HepG2 (cell line): ENCODE measurements around the gene UBQLN4. TPM values are rescaled to one million over a fixed set of nuclear protein-coding genes. Genes with fewer than 3 reads are reported as not detected.
A peak's percentile ranks its signal among the peaks of the same experiment; 100 is the strongest.

Experiments
- ARID5B ChIP-seq: IDR thresholded peaks from 2 replicates; pipeline ENCODE4 v1.4.0; 2020; ENCODE audit warnings: mild to moderate bottlenecking, missing genetic modification reagents
- EED ChIP-seq: sonication (generic); formaldehyde crosslinking; IDR thresholded peaks from 2 replicates; pipeline ENCODE4 v1.5.0; 2020; ENCODE audit warnings: mild to moderate bottlenecking, missing genetic modification reagents
- FOXA1 ChIP-seq, 2 experiments: fragments of 450-650 bp in 1 of 2; sonication (generic) in 1 of 2; formaldehyde crosslinking in 1 of 2; IDR thresholded peaks; 2 replicates each; pipeline versions ENCODE4 v1.4.0 to v1.6.1; 2016 to 2020; ENCODE audit warnings: missing genetic modification reagents in 1 of 2
- GMEB1 ChIP-seq: sonication (generic); formaldehyde crosslinking; IDR thresholded peaks from 2 replicates; pipeline ENCODE4 v1.5.1; 2020; ENCODE audit warnings: missing genetic modification reagents, mild to moderate bottlenecking, borderline replicate concordance
- HIVEP1 ChIP-seq: sonication (generic); formaldehyde crosslinking; IDR thresholded peaks from 2 replicates; pipeline ENCODE4 v1.4.0; 2020; ENCODE audit warnings: mild to moderate bottlenecking, missing genetic modification reagents
- KDM4B ChIP-seq: sonication (generic); formaldehyde crosslinking; IDR thresholded peaks from 2 replicates; pipeline ENCODE4 v1.4.0; 2020; ENCODE audit warnings: missing genetic modification reagents
- LCORL ChIP-seq, 2 experiments: fragments of 450-650 bp in 1 of 2; sonication (generic) in 1 of 2; formaldehyde crosslinking in 1 of 2; IDR thresholded peaks; 2 replicates each; pipeline versions ENCODE4 v1.5.0 to v1.6.1; 2017 to 2020; ENCODE audit warnings: antibody characterized with exemption in 1 of 2, missing genetic modification reagents in 1 of 2
- NR1H2 ChIP-seq: sonication (generic); formaldehyde crosslinking; IDR thresholded peaks from 2 replicates; pipeline ENCODE4 v1.8.1; 2022; ENCODE audit warnings: low read depth, missing genetic modification reagents, borderline replicate concordance
- POLR2A ChIP-seq, 2 experiments: IDR thresholded peaks; 2 replicates each; pipeline ENCODE4 v1.6.1; 2011; ENCODE audit warnings: low read depth in 2 of 2, low read length in 2 of 2, mild to moderate bottlenecking in 1 of 2, moderate library complexity in 1 of 2; ENCODE audit not compliant: insufficient read depth in 1 of 2
- POLR2G ChIP-seq: fragments of 200-400 bp; formaldehyde crosslinking; IDR thresholded peaks from 2 replicates; pipeline ENCODE4 v1.6.1; 2018; ENCODE audit warnings: mild to moderate bottlenecking, low read depth, low read length, moderate library complexity
- SIX1 ChIP-seq: sonication (generic); formaldehyde crosslinking; IDR thresholded peaks from 2 replicates; pipeline ENCODE4 v1.4.0; 2020; ENCODE audit warnings: missing genetic modification reagents, borderline replicate concordance
- SIX4 ChIP-seq: sonication (generic); formaldehyde crosslinking; IDR thresholded peaks from 2 replicates; pipeline ENCODE4 v1.4.0; 2020; ENCODE audit warnings: missing genetic modification reagents
- SMAD9 ChIP-seq: sonication (generic); formaldehyde crosslinking; IDR thresholded peaks from 2 replicates; pipeline ENCODE4 v1.5.1; 2020; ENCODE audit warnings: mild to moderate bottlenecking, missing genetic modification reagents
- STAT5B ChIP-seq: sonication (generic); formaldehyde crosslinking; IDR thresholded peaks from 2 replicates; pipeline ENCODE4 v1.4.0; 2020; ENCODE audit warnings: missing genetic modification reagents
- TBX2 ChIP-seq: sonication (generic); formaldehyde crosslinking; IDR thresholded peaks from 2 replicates; pipeline ENCODE4 v1.5.0; 2020; ENCODE audit warnings: missing genetic modification reagents, mild to moderate bottlenecking, borderline replicate concordance
- TRIM24 ChIP-seq: sonication (generic); formaldehyde crosslinking; IDR thresholded peaks from 2 replicates; pipeline ENCODE4 v1.8.0; 2022; ENCODE audit warnings: mild to moderate bottlenecking, missing genetic modification reagents
- ZNF121 ChIP-seq: sonication (generic); formaldehyde crosslinking; IDR thresholded peaks from 2 replicates; pipeline ENCODE4 v1.5.0; 2020; ENCODE audit warnings: mild to moderate bottlenecking, missing genetic modification reagents
- ZNF136 ChIP-seq: sonication (generic); formaldehyde crosslinking; IDR thresholded peaks from 2 replicates; pipeline ENCODE4 v1.8.1; 2022; ENCODE audit warnings: low read depth, mild to moderate bottlenecking, moderate library complexity, missing genetic modification reagents
- ZNF530 ChIP-seq: sonication (generic); formaldehyde crosslinking; IDR thresholded peaks from 2 replicates; pipeline ENCODE4 v1.5.0; 2020; ENCODE audit warnings: low read depth, mild to moderate bottlenecking, missing genetic modification reagents
- ZNF546 ChIP-seq: sonication (generic); formaldehyde crosslinking; conservative IDR thresholded peaks from 2 replicates; pipeline ENCODE4 v1.8.1; 2023; ENCODE audit warnings: mild to moderate bottlenecking, missing genetic modification reagents
- ZNF552 ChIP-seq: sonication (generic); formaldehyde crosslinking; IDR thresholded peaks from 2 replicates; pipeline ENCODE4 v1.9.0; 2022; ENCODE audit warnings: missing genetic modification reagents, mild to moderate bottlenecking, borderline replicate concordance
- ZNF597 ChIP-seq: sonication (generic); formaldehyde crosslinking; IDR thresholded peaks from 2 replicates; pipeline ENCODE4 v1.5.0; 2020; ENCODE audit warnings: missing genetic modification reagents
- ZNF674 ChIP-seq: sonication (generic); formaldehyde crosslinking; IDR thresholded peaks from 2 replicates; pipeline ENCODE4 v1.5.0; 2020; ENCODE audit warnings: low read depth, mild to moderate bottlenecking, missing genetic modification reagents
- polyA plus RNA-seq, 8 experiments: library from polyadenylated mRNA; depleted of rRNA in 3 of 8; stranded (reverse) in 7 of 8; unstranded in 1 of 8; fragments of >200 nt; fragmentation: Illumina TruSeq in 4 of 8; extraction: Trizol in 4 of 8; gene quantifications; 2 replicates each; pipeline versions ENCODE4 v1.2.1 to v1.2.3, GENCODE V29; 2011 to 2016; ENCODE audit warnings: low read depth in 4 of 8, missing spikeins in 1 of 8, mixed read lengths in 1 of 8; ENCODE audit not compliant: insufficient read depth in 1 of 8
- total RNA-seq, 5 experiments: library from RNA; depleted of rRNA; stranded (reverse); fragments of >200 nt; fragmentation: Illumina TruSeq; extraction: Trizol; gene quantifications; 2 replicates each; pipeline ENCODE4 v1.2.3, GENCODE V29; 2016; ENCODE audit warnings: low read depth in 1 of 5

UBQLN4 gene
- total and polyA plus RNA-seq, 2 of the 13 experiments (the other 11 are each of a cell fraction or from before 2014, with no cell fraction given), result 31.5 to 39.8 TPM

- 0 out of 2 replicates have a peak, but pooled peaks have one; percentile 25 for TF ChIP-seq ARID5B
- TF ChIP-seq ZNF674, result no peak
- TF ChIP-seq HIVEP1 (CRISPR knock-in tag), result 0 out of 2 replicates have a peak, but pooled peaks have one; percentile 39
- no peak for TF ChIP-seq ZNF597 (CRISPR knock-in tag)
- TF ChIP-seq ZNF121 (CRISPR knock-in tag), result no peak
- no peak for TF ChIP-seq NR1H2 (CRISPR knock-in tag)
- TF ChIP-seq SMAD9 (CRISPR knock-in tag), result no peak
- 0 out of 2 replicates have a peak, but pooled peaks have one; percentile 32 for TF ChIP-seq GMEB1 (CRISPR knock-in tag)
- TF ChIP-seq SIX4 (CRISPR knock-in tag), result no peak
- TF ChIP-seq KDM4B (CRISPR knock-in tag), result no peak
- no peak for TF ChIP-seq ZNF530 (CRISPR knock-in tag)
- TF ChIP-seq EED (CRISPR knock-in tag), result no peak
- 0 out of 2 replicates have a peak, but pooled peaks have one; percentile 50 for TF ChIP-seq ZNF552
- no peak for TF ChIP-seq FOXA1 (IDR thresholded peaks at IDR 0.05)
- TF ChIP-seq FOXA1 (CRISPR knock-in tag; IDR thresholded peaks at IDR 0.05), result 0 out of 2 replicates have a peak, but pooled peaks have one; percentile 29
- TF ChIP-seq LCORL (IDR thresholded peaks at IDR 0.05), result no peak
- 0 out of 2 replicates have a peak, but pooled peaks have one; percentile 73 for TF ChIP-seq LCORL (CRISPR knock-in tag; IDR thresholded peaks at IDR 0.05)
- 0 out of 2 replicates have a peak, but pooled peaks have one; percentile 41 for TF ChIP-seq ZNF546 (CRISPR knock-in tag)
- TF ChIP-seq SIX1 (CRISPR knock-in tag), result no peak
- TF ChIP-seq TRIM24 (CRISPR knock-in tag), result no peak
- no peak for TF ChIP-seq STAT5B
- no peak for TF ChIP-seq POLR2A (IDR thresholded peaks at IDR 0.05; ENCODE audit: insufficient read depth in 1 of 2, low read depth in 2 of 2, low read length in 2 of 2)
- no peak for TF ChIP-seq POLR2G
- TF ChIP-seq TBX2 (CRISPR knock-in tag), result no peak; the same call in 1 of the 2 replicates
- no peak for TF ChIP-seq ZNF136
Observed at GRCh38 chr1:155989242-155990004, 64.2 kb downstream of the UBQLN4 start (continued).
